Stimulated activated naive B cell treated with anti-CD40 and anti-IgM and Interleukin-4, amounts not matched to agents 10 μg/mL and 1 μg/mL and 100 μg/mL, for 72 hours (primary cell): ENCODE data around the gene C1orf53.
"Not testable (repeated sequence)": the region's sequence is repeated elsewhere in the genome, so short reads cannot be mapped to it uniquely, and the experiment has no call there.

Source experiments
- ATAC-seq, 2 donors: fragments of 150-1000 bp; cut with Tn5 transposase; replicated peaks; 2 replicates each; pipeline ENCODE4 v1.10.0; 2021; ENCODE audit warnings: moderate library complexity in 1 of 2
- DNase-seq: peaks from one replicate; pipeline ENCODE4 v3.0.0; 2021
- H3K27ac Mint-ChIP-seq: one replicate; pipeline ENCODE4 v1.8.0; 2022; ENCODE audit warnings: mild to moderate bottlenecking, mixed read lengths
- H3K27me3 Mint-ChIP-seq, 2 donors: one replicate each; pipeline ENCODE4 v1.8.0; 2022; ENCODE audit warnings: mixed read lengths in 2 of 2
- H3K36me3 Mint-ChIP-seq, 2 donors: one replicate each; pipeline ENCODE4 v1.8.0; 2022; ENCODE audit warnings: mixed read lengths in 2 of 2, mild to moderate bottlenecking in 1 of 2
- H3K4me1 Mint-ChIP-seq, 2 donors: one replicate each; pipeline ENCODE4 v1.8.0; 2022; ENCODE audit warnings: mixed read lengths in 2 of 2, mild to moderate bottlenecking in 1 of 2
- H3K4me3 Mint-ChIP-seq, 2 donors: one replicate each; pipeline ENCODE4 v1.8.0; 2022; ENCODE audit warnings: mild to moderate bottlenecking in 2 of 2, mixed read lengths in 2 of 2, moderate library complexity in 1 of 2
- H3K9me3 Mint-ChIP-seq, 2 donors: one replicate each; pipeline ENCODE4 v1.8.0; 2022; ENCODE audit warnings: mixed read lengths in 2 of 2, mild to moderate bottlenecking in 1 of 2

The C1orf53 gene

DNA sequence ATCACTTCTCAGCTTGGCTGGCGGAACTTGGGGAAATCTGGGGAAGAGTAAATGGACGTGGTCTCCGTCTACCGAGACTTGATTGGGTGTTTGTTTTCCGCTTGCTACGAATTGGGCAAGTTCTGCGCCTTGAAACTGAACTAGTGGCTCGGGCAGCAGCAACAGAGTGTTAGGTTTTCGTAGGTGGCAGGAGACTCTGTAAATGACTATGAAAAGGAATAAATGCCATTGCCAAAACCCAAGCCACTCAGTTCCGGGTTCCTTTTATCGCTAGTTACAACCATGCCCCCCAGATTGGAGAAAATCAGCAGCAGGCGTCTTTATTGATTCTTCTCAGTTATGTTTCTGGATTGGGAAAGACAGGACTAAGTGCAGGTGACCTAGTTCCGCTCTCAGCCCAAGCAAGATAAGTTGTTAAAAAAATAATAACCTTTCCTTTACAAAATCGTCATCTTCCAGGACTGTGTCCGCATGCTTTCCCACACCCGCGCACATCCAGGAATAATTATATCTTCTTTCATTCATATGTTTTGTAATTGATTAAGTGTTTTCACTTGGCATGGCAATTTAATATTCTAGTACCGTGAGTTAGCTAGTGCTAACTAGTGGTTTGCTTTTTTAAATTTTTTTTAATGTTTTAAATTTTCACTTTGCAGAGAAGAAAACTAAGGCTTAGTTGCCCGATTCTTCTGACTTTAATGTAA lies 18.1 kb downstream of the C1orf53 start:
- Mint-ChIP-seq H3K4me3 (peak overlapping the region; percentile 69 to 70), H3K9me3 (no peaks in the 10 kb centered on the region), H3K4me1 (peaks cover 42 to 59% of the 10 kb centered on the region in 2 donors), H3K36me3 (peaks cover 0 to 3% of the 10 kb centered on the region in 2 donors), H3K27ac (no peak overlapping the region), H3K27me3 (peaks cover 74 to 88% of the 10 kb centered on the region in 2 donors)
- DNase-seq = no peak
- peak in 1 of 2 donors; percentile 22 for ATAC-seq

DNA sequence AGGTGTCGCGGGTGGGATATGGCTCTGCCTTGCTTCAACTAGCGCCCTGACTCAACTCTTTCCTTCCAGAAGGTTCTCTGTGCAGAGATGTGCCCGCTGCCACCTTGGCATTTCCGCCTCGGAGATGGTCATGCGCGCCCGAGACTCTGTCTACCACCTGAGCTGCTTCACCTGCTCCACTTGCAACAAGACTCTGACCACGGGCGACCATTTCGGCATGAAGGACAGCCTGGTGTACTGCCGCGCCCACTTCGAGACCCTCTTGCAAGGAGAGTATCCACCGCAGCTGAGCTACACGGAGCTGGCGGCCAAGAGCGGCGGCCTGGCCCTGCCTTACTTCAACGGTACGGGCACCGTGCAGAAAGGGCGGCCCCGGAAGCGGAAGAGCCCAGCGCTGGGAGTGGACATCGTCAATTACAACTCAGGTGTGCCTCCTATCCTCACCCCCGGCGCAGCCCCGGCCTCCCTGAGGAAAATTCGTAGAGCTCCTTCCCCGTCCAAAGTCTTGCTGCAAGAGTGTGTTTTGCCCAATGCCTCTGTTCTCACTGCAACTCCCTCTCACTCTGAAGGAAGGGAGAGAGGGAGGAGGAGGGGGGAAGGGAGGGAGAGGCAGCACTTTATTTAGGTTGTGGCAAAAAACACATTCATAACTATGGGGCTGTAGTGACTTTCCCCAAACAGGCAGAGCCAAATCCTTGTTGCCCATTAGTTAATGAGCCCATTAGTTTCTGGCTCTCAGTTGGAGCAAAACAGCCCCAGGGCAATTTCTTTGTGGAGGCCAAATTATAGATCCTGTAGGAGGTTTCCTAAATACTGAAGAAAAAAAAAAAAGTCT lies 19.0 kb downstream of the C1orf53 start:
- no peaks in the 10 kb centered on the region for H3K9me3 Mint-ChIP-seq
- peak overlapping the region; percentile 57 to 59 for H3K4me3 Mint-ChIP-seq
- ATAC-seq (no peak), DNase-seq (no peak)
- peaks cover 34 to 50% of the 10 kb centered on the region in 2 donors for H3K4me1 Mint-ChIP-seq
- peaks cover 66 to 84% of the 10 kb centered on the region in 2 donors for H3K27me3 Mint-ChIP-seq
- H3K36me3 Mint-ChIP-seq = peaks cover 0 to 3% of the 10 kb centered on the region in 2 donors
- H3K27ac Mint-ChIP-seq = peak overlapping the region; percentile 76

DNA sequence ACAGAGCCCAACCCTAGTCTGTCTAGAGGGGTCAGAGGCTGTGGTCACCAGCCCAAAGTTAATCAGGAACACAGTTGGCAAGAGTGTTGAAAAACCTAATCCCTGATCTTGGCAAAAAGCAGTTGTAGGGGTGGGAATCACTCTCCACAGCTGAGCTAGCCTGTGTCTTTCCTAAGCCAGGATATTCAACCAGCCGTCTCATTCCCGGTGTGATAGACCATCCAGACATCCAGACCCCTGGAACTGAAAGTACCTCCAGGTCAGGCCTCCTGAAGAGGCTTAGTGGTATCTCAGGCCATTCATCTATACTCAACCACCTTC lies 19.6 kb downstream of the C1orf53 start:
- ATAC-seq (no peak), DNase-seq (no peak)
- Mint-ChIP-seq H3K27me3 (peaks cover 66 to 84% of the 10 kb centered on the region in 2 donors), H3K36me3 (peaks cover 0 to 3% of the 10 kb centered on the region in 2 donors), H3K4me3 (no peak overlapping the region), H3K4me1 (peaks cover 28 to 44% of the 10 kb centered on the region in 2 donors), H3K9me3 (no peaks in the 10 kb centered on the region), H3K27ac (no peak overlapping the region)

DNA sequence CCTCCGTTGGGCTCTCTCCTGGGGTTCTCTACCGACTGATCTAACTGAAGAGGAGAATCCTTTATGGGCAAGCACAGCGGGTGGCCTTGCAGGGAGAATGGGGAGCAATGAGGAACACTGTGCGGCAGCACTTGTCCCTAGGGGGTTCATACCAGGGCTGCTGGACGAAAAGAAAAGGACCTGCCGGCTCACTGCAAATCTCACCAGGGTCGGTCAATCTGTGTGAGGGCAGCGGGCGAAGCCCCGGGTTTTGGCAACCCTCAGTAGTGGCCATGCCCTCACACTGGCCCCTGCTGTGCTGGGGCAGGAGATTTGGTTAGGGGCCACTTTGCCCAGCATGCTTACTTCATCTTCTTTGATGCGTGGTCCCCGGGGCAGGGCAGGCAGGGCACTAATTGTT lies 20.6 kb downstream of the C1orf53 start:
- H3K27ac Mint-ChIP-seq = no peak overlapping the region

DNA sequence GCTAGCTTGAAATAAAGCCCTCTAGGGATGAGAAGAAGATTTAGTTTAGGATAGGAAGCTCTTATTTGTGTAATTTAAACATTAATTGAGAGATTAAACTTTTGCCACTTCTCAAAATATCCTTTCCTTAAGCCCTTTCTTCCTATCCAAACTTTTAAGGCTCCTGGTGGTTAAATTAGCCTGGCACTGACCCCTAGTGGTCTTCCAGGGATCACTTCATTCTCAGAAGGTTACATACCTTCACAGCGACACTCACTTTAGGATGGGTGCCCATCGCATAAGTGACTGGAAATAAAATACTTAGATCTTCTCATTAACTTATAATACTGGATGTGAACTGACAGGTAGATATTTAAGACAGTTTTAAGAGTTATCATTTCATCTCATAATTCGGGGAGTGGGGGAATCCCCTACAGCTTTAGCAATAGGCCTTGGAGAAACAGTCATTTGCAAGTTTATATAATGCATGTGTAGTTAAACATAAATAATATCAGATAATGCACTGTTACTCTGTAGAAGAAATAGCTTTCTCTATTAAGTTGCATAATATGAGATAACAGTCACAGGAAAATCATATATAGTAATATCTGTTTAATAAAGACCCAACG lies 22.2 kb downstream of the C1orf53 start:
- ATAC-seq = peak; percentile 65 to 75
- DNase-seq = no peak
- H3K4me3 Mint-ChIP-seq = no peak overlapping the region

More for the DNA sequence above, 20.6 kb downstream of the C1orf53 start:
- no peak overlapping the region for H3K4me3 Mint-ChIP-seq
- H3K4me1 Mint-ChIP-seq = peaks cover 19 to 34% of the 10 kb centered on the region in 2 donors
- no peak for DNase-seq
- H3K9me3 Mint-ChIP-seq = no peaks in the 10 kb centered on the region
- no peak for ATAC-seq
- no peaks in the 10 kb centered on the region for H3K36me3 Mint-ChIP-seq
- peaks cover 65 to 84% of the 10 kb centered on the region in 2 donors for H3K27me3 Mint-ChIP-seq

DNA sequence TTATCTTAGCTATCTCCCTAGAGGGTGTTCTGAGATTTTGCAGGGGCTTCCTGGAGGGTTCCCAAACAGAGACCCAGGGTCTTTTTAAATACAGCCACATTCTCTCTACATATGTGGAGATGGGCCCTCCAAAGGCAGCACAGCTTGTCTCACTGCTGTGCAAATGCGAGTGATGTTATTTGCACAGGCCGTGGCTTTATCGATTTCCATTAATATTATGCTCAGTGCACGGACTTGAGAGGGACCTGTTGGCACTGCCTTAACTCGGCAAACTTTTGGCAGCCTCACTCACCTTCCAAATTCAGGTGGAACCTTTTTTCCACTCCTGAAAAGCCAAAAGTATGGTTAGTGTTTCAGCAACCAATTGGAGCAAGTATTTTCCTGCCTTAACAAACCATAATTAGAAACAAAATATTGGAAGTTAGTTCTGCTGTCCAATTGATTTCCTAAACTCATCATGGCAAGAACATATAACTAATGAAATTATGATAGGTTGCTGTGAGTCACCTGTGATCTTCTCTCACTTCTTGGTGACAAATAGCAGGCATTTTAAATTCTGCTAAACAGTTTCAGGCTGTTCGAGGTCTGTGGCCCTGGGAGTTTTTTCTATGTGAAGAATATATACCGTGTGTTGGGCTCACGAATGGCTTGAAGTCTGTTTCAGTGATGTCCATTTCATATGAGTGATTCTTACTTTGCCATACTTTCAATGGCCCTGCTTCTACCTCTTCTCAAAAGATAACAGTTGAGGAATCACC lies 25.7 kb downstream of the C1orf53 start:
- Mint-ChIP-seq H3K36me3 (no peaks in the 10 kb centered on the region), H3K27me3 (peaks cover 31 to 46% of the 10 kb centered on the region in 2 donors)

More for the DNA sequence above, 22.2 kb downstream of the C1orf53 start:
- Mint-ChIP-seq H3K27ac (no peak overlapping the region), H3K9me3 (no peaks in the 10 kb centered on the region), H3K36me3 (no peaks in the 10 kb centered on the region), H3K4me1 (peaks cover 10 to 18% of the 10 kb centered on the region in 2 donors), H3K27me3 (peaks cover 59 to 80% of the 10 kb centered on the region in 2 donors)

DNA sequence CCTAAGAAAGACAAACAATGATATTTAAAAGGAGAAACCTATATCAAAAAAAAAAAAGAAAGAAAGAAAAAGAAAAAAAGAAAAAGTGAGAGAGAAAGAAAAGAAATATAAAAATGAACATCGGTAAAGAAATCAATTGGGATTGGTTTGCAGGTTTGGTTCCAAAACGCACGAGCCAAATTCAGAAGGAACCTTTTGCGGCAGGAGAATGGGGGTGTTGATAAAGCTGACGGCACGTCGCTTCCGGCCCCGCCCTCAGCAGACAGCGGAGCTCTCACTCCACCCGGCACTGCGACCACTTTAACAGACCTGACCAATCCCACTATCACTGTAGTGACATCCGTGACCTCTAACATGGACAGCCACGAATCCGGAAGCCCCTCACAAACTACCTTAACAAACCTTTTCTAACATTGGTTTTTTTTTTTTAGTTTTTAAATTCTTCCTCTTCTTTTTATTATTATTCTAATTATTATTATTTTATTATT lies 26.5 kb downstream of the C1orf53 start:
- no peaks in the 10 kb centered on the region for H3K4me1 Mint-ChIP-seq
- H3K36me3 Mint-ChIP-seq = no peaks in the 10 kb centered on the region
- peak overlapping the region; percentile 63 to 75 for H3K4me3 Mint-ChIP-seq
- DNase-seq (no peak), ATAC-seq (peak; percentile 63)
- H3K9me3 Mint-ChIP-seq = no peaks in the 10 kb centered on the region
- peaks cover 28 to 42% of the 10 kb centered on the region in 2 donors for H3K27me3 Mint-ChIP-seq
- H3K27ac Mint-ChIP-seq = no peak overlapping the region

More for the DNA sequence above, 25.7 kb downstream of the C1orf53 start:
- Mint-ChIP-seq H3K9me3 (no peaks in the 10 kb centered on the region), H3K4me1 (no peaks in the 10 kb centered on the region), H3K27ac (no peak overlapping the region), H3K4me3 (peak overlapping the region; percentile 63 to 75)
- DNase-seq = no peak
- ATAC-seq = no peak

DNA sequence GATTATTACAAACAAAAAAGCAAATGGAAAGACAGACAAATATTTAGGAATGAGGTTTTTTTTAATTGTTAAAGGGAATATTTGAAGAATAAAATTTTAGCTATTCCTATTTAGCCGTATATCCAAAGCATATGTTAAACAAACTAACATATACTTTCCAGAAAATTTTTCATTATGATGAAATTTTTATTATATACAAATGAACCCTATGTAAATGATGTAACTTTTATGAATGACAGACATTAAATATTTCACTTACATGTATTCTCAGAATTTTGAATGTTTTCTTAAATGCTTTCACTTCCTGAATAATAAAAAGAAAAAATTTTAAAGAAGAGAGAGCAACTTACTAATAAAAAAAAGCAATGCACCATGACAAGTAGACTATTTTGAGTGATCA lies 30.6 kb downstream of the C1orf53 start:
- DNase-seq = no peak
- H3K36me3 Mint-ChIP-seq = no peaks in the 10 kb centered on the region
- no peak overlapping the region for H3K4me3 Mint-ChIP-seq
- no peak for ATAC-seq
- H3K27me3 Mint-ChIP-seq = peaks cover 12 to 15% of the 10 kb centered on the region in 2 donors
- no peaks in the 10 kb centered on the region for H3K9me3 Mint-ChIP-seq
- no peaks in the 10 kb centered on the region for H3K4me1 Mint-ChIP-seq
- no peak overlapping the region for H3K27ac Mint-ChIP-seq

DNA sequence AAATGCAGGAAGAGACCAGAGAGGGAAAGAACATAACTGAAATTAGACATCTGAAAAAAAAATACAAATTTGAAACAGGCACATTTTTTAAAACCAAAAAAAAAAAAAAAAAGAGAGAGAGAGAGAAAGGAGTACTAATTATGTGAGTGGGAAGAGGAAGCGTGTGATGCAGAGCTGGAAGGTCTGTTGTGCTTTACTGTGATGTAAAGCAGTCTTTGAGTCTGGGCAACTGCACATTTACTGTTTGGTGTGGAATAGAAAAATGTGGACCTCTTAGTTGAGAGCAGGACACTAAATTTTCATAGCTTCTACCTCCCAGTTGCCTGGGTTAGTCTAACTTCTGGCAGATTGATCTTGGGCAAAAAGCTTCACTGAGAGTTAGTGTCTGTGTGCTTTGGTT lies 31.2 kb downstream of the C1orf53 start:
- H3K4me3 Mint-ChIP-seq = no peak overlapping the region

DNA sequence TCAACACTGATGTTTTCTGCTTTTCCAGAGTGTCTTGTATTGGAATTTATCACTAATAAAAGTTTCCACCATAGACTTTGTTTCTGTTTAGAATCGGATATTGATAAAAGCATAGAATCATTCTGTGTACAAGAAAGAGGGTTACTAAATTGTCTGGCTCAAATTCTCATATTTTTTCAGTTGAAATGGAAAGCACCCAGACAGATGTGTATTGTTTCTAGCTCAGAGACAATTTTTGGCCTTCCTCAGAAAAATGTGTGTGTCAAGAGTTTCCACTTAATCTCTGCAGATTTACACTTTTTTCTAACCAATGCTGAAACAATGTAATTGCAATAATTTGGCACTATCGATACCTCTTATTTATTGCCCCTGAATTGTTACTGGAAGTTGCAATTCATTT lies 35.0 kb downstream of the C1orf53 start:
- ATAC-seq (no peak), DNase-seq (no peak)
- H3K27ac Mint-ChIP-seq = no peak overlapping the region
- H3K4me3 Mint-ChIP-seq = no peak overlapping the region
- H3K9me3 Mint-ChIP-seq = no peaks in the 10 kb centered on the region
- no peaks in the 10 kb centered on the region for H3K36me3 Mint-ChIP-seq
- H3K4me1 Mint-ChIP-seq = no peaks in the 10 kb centered on the region
- peaks cover 10 to 11% of the 10 kb centered on the region in 2 donors for H3K27me3 Mint-ChIP-seq

More for the DNA sequence above, 31.2 kb downstream of the C1orf53 start:
- DNase-seq = no peak
- Mint-ChIP-seq H3K4me1 (no peaks in the 10 kb centered on the region), H3K36me3 (no peaks in the 10 kb centered on the region), H3K27ac (no peak overlapping the region), H3K9me3 (no peaks in the 10 kb centered on the region), H3K27me3 (peaks cover 14 to 15% of the 10 kb centered on the region in 2 donors)
- ATAC-seq = no peak

DNA sequence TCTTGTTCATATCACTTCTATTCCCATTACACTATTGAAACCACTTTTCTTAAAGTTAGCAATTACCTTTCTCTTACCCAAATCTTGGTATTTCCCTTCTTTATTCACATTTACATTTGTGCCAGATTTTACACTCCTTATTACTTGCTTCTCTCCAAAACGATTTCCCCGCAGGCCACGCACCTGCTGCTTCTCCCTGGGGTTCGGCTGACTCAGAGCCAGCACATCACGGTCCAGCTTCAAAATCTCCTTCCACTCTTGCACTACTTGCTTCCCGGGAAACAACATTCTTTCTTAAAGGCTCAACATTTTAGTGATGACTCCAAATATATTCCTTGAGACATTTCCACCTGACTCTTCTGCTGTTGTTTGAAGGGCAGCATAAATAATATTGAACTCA lies 35.5 kb downstream of the C1orf53 start:
- H3K4me3 Mint-ChIP-seq = no peak overlapping the region
- no peak for ATAC-seq
- H3K4me1 Mint-ChIP-seq = no peaks in the 10 kb centered on the region
- no peak for DNase-seq
- H3K27ac Mint-ChIP-seq = no peak overlapping the region
- H3K9me3 Mint-ChIP-seq = no peaks in the 10 kb centered on the region
- no peaks in the 10 kb centered on the region for H3K36me3 Mint-ChIP-seq
- peaks cover 10 to 11% of the 10 kb centered on the region in 2 donors for H3K27me3 Mint-ChIP-seq

DNA sequence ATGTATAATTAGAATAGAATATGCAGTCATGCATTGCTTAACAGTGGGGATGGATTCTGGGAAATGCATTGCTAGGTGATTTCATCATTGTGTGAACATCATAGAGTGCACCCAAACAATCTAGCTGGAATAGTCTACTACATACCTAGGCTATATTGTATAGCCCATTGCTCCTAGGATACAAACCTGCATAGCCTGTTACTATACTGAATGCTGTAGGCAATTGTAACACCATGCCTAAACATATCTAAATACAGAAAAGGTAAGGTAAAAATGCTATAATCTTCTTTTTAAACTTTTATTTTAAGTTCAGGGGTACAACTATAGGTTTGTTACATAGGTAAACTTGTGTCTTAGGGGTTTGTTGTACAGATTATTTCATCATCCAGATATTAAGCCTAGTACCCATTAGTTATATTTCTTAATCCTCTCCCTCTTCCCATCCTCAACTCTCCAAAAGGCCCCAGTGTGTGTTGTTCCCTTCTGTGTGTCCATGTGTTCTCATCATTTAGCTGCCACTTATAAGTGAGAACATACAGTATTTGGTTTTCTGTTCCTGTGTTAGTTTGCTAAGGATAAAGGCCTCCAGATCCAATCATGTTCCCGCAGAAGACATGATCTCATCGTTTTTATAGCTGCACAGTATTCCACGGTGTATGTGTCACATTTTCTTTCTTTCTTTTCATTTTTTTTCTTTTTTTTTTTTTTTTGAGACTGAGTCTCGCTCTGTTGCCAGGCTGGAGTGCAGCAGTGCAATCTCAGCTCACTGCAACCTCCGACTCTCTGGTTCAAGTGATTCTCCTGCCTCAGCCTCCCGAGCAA lies 36.9 kb downstream of the C1orf53 start:
- not testable (repeated sequence) for ATAC-seq, H3K4me3 Mint-ChIP-seq, H3K4me1 Mint-ChIP-seq, DNase-seq, H3K9me3 Mint-ChIP-seq, H3K27ac Mint-ChIP-seq, H3K36me3 Mint-ChIP-seq
- H3K27me3 Mint-ChIP-seq = peaks cover 11% of the 10 kb centered on the region in 2 donors

DNA sequence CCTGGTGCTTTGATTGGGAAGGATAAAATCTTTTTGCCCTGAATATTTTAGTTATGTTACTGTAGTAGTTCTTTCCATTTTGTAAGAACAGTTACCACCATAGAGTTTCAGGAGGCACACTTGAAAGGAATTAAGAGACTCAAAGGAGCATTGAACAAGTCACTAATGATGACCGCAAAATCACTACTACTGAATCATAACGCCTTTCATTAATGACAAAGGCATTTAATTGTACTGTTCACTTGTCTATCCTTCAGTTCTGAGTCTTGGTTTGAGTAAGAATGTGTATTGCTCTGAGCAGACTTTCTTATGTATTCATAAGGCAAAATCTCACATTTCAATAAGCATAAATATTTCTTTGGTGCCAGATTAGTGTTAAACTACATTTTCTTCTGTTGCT lies 39.6 kb downstream of the C1orf53 start:
- no peaks in the 10 kb centered on the region for H3K4me1 Mint-ChIP-seq
- H3K9me3 Mint-ChIP-seq = peaks cover 4% of the 10 kb centered on the region in 2 donors
- DNase-seq (no peak), ATAC-seq (no peak)
- H3K4me3 Mint-ChIP-seq = no peak overlapping the region
- H3K36me3 Mint-ChIP-seq = peaks cover 0 to 2% of the 10 kb centered on the region in 2 donors
- H3K27me3 Mint-ChIP-seq = peaks cover 18 to 22% of the 10 kb centered on the region in 2 donors
- no peak overlapping the region for H3K27ac Mint-ChIP-seq
